GM12865 (cell line): ENCODE results near the gene RSPH4A.

ENCODE experiments used
- DNase-seq: peaks from one replicate; pipeline ENCODE4 v3.0.0; 2010; ENCODE audit warnings: low read depth
- H3K4me3 ChIP-seq: 2 replicates; pipeline ENCODE4 v1.5.1; 2011; ENCODE audit warnings: mild to moderate bottlenecking, low read depth, low read length, control low read depth
- TF ChIP-seq, protein P1 (sequence below): IDR thresholded peaks from 2 replicates; pipeline ENCODE4 v1.5.1; 2011; ENCODE audit warnings: low read length, control low read depth, low read depth, inconsistent platforms; ENCODE audit not compliant: insufficient read depth; ENCODE audit errors: missing control alignments

Gene RSPH4A

DNA sequence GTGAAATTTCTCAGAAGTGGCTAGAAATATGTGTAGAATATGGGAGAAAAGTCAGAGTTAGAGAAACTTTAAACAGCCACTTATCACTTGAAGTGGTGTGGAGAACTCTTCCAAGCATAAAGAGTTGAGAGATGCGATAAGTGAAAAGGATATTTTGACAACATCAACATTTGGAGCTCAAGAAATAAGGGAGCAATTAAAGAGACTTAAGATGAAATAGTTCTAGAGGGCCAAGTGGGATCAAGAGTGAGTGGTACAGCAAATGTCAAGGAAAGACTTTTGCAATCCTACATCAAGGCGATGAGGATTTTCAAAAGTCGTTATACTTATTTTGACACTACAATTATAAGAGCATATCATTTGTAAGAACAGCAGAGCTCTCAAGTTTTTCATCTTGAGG is 9.6 kb downstream of the RSPH4A start:
- no peak overlapping the region for H3K4me3 ChIP-seq
- DNase-seq = no peak
- TF ChIP-seq, protein P1, sequence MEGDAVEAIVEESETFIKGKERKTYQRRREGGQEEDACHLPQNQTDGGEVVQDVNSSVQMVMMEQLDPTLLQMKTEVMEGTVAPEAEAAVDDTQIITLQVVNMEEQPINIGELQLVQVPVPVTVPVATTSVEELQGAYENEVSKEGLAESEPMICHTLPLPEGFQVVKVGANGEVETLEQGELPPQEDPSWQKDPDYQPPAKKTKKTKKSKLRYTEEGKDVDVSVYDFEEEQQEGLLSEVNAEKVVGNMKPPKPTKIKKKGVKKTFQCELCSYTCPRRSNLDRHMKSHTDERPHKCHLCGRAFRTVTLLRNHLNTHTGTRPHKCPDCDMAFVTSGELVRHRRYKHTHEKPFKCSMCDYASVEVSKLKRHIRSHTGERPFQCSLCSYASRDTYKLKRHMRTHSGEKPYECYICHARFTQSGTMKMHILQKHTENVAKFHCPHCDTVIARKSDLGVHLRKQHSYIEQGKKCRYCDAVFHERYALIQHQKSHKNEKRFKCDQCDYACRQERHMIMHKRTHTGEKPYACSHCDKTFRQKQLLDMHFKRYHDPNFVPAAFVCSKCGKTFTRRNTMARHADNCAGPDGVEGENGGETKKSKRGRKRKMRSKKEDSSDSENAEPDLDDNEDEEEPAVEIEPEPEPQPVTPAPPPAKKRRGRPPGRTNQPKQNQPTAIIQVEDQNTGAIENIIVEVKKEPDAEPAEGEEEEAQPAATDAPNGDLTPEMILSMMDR = no peak

DNA sequence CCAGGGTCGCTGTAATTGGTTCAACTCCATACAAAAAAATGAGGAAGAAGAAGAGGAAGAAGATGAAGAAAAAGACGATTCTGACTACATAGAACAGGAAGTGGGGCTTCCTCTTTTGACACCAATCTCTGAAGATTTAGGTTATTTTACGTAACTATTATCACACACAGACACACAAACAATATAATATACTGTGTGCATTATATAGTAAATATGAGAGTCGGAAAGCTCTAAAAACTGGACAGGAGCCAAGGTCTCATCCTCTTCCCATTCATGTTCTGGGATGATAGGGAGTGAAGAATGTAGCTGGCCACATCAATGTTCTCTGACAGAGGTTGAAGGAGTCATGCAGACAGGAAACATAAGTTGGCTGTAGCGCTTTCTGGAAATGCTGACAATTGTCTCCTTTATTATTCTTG is 13.3 kb downstream of the RSPH4A start:
- no peak for DNase-seq
- TF ChIP-seq, protein P1 = no peak
- no peak overlapping the region for H3K4me3 ChIP-seq

DNA sequence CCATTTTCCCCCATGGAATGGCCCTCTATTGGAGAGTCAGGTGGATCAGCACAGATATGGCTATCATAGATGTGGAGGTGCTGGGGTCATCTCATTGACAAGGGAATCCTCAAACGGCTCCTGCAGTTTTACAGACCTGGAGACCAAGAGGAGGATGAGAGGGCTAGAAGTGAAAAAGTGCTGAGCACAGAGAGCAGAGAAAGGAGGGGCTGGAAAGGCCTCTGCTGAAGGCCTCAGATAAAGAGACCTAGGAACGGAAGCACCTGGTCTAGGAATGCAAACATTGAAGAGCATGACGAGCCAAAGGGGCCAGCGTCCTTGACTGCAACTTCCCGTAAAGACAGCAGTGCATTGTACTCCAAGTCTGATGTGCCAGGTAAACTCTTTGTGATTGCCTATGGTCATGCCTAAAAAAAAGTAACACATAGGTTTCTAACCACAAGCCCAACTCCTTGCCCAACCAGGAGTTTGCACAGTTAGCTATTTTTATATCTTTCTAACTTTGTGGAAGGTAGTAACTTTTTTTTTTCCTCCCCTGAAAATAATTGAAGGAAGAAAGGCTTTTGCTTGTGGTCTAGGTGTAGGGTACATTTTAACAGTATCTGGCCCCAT is 15.2 kb downstream of the RSPH4A start:
- no peak overlapping the region for H3K4me3 ChIP-seq
- TF ChIP-seq, protein P1 = no peak
- DNase-seq = no peak

DNA sequence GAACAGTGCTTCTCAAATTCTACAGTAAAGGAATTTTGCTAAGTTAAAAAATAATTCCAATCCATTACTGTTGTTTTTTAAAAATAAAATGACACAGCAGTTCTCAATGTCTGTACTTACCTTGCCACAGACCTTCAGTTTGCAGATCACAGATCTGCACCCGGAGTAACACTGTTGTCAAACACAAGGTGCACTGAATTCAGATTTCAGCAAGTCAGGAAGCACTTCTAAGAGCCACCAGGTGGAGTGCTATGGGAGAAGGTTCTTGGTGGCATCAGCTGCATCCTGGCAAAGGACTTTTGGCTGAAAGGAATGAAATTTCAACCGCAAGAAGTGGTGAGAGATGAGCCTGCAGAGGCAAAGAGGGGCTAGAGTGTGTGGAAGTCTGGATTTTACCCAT is 17.4 kb downstream of the RSPH4A start:
- DNase-seq = peak; percentile 21
- H3K4me3 ChIP-seq = no peak overlapping the region
- TF ChIP-seq, protein P1 = peak; percentile 23

DNA sequence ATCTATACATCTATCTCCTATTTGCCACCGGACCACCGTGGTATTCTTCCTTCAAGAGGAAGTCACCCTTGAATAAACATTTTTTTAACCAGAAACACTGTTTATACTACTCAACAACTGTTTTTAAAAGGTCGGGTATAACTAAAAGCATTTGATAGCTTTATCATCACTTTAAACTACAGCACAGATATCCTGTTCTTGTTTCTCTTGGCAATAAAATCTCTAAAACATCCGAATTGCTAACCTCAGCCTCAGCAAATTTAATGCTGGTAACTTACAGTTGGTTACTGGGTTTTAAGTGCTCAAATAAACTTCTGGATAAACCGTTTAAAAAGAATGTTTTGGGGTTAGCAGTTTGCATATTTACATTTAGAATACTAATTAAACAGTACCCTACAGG is 31.9 kb downstream of the RSPH4A start:
- H3K4me3 ChIP-seq = no peak overlapping the region
- DNase-seq = no peak
- TF ChIP-seq, protein P1 = no peak

DNA sequence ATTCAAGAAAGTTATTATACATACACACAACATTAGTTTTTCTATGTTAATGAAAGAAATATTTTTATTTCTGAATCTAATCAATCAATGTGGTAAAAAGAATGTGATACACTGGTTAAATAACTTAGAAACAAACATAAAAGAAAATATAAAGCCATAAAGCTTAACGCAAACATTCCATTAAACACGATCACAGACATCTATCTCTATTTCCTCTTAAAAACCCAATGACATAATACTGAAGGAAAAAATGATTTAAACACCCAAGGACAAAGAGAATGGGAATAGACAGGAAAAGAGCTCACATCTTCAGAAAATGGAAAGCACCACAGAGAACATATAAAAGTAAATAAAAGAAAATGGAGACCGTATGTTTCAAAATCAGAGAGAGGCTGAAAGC is 32.9 kb downstream of the RSPH4A start:
- TF ChIP-seq, protein P1 = no peak
- DNase-seq = no peak
- no peak overlapping the region for H3K4me3 ChIP-seq

DNA sequence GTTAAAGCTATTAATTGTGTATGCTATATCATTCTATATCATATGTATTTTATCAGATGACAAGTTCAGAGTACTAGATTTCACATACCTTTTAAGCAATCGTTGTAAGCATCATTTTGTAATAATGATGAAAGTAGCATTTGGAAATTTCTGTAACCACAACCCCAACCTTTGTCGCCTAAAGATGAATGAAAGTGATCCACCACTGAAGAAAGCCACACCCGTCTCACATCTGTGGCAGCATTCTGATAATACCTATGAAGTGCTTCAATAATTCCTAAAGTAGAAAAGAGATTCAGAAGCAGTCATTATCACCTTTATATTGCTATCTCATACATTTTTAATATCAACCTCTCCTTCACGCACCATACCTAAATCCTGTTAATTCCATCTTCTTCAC is 35.6 kb downstream of the RSPH4A start:
- H3K4me3 ChIP-seq = no peak overlapping the region
- TF ChIP-seq, protein P1 = no peak
- no peak for DNase-seq
